ENCODE data around the gene FNDC11.

Gene FNDC11

GRCh38 chr20:63602321-63602720 lies 48.4 kb downstream of the FNDC11 start:
- 52% methylated on average over 3 of the region's 3 CpGs for WGBS (ENCODE audit: insufficient coverage)
- H3K27me3 ChIP-seq (replicated peaks in 2 of 5; ENCODE audit: control insufficient read depth in 4 of 5, insufficient read depth in 5 of 5, low read length in 4 of 5): no peaks in the 10 kb centered on the region
- peaks cover 16 to 50% (median 37%) of the 10 kb centered on the region in 4 experiments for H3K36me3 ChIP-seq (ENCODE audit: control insufficient read depth in 4 of 4, insufficient read depth in 4 of 4, low read length in 3 of 4)
- CTCF ChIA-PET: interaction anchor here (0.9 to 1.4 kb wide), 2 partner anchors 12 to 24 kb away, joined by 4 read pairs; no protein-coding TSS in a partner anchor
- H3K4me1 ChIP-seq (ENCODE audit: control extremely low read depth in 1 of 4, control insufficient read depth in 4 of 4, insufficient read depth in 4 of 4, low read length in 3 of 4): peaks cover 0 to 14% (median 11%) of the 10 kb centered on the region in 4 experiments
- no peaks in the 10 kb centered on the region for H3K9me3 ChIP-seq (ENCODE audit: control extremely low read depth in 1 of 5, control insufficient read depth in 4 of 5, insufficient read depth in 2 of 5, low read depth in 1 of 5, low read length in 4 of 5)
- peak in 2 of 3 donors; percentile 56 to 59 for DNase-seq
- H3K4me3 ChIP-seq (ENCODE audit: control insufficient read depth in 1 of 7, extremely low read depth in 1 of 7, insufficient read depth in 4 of 7, low read depth in 2 of 7, low read length in 6 of 7): no peak overlapping the region
- POLR2A ChIA-PET: no interaction called here
- H3K27ac ChIP-seq (ENCODE audit: insufficient read depth in 1 of 2, low read depth in 1 of 2, low read length in 2 of 2, poor library complexity in 1 of 2, severe bottlenecking in 2 of 2): no peak overlapping the region

All from common myeloid progenitor, CD34-positive (primary cell).